Activated CD8-positive, alpha-beta memory T cell treated with anti-CD3 and anti-CD28 coated beads, Interleukin-2, amount 50 U/mL, for 24 hours (primary cell): ENCODE data around the gene RNF217.

Source experiments
- DNase-seq: peaks from one replicate; pipeline ENCODE4 v3.0.0-alpha.2; 2020; ENCODE audit errors: extremely low read depth

The RNF217 gene

DNA sequence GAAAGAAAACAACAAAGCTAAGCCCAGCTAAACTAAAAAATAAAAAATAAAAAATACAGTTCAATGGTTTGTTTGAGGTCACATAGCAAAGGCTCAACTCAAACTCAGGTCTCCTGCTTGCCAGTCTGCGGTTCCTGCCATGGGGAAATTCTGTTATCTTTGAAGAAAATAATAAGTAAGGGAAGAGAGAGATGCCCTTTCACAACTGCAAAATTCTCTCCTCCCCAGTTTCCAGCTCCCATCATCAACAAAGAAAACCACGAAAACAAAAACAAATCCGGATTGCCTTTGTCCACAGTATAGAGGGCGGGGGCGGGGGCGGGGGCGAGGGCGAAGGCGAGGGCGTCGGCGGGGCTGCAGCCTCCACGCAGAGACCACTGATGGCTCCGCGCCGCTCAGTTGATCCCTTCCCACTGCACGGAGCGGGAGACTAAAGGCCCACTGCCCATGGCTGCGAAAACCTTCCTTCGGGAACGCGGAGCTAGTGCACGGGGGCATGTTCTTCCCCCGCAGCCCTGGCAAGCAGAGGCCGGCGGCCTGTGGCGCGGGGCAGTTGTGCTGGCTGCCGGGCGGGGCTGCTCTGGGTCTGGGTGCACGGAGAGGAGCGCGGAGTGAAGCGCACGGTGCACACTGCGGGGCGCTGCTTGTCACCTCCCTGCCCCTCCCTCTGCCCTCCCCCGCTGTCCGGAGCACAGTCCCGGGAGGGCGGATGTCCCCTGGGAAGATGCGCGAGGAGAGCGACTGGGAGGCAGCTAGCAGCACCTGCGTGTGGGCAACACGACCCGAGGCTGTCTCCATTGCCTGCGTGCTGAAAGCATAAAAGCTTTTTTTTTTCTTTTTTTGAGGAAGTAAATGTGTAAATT lies 137.2 kb downstream of the RNF217 start:
- no peak for DNase-seq

DNA sequence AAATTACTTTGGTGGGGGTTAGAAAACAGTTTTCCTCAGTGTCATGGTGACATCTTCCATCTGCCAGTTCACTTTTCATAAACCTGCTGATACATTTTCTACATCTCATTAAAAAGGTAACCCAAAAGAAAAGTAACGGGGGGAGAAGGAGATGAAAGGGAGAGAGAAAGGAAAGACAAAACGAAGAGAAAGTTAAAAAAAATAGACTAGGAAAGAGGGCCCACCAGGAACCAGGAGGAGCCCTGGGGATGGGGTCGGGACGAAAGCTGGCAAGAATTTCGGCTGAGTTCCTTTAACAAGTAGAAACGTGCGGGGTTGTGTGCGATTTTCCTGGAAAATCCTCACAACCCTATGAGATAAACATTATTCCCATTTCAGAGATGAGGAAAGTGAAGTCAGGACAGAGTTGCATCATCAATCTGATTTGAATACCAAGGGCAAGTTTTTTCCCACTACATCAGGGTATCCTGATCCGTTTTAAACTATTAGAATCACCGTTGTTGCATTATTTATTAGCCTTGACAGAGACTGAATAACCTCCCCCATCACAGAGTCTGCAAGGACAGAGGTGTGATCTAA lies 137.9 kb downstream of the RNF217 start:
- DNase-seq, result no peak

DNA sequence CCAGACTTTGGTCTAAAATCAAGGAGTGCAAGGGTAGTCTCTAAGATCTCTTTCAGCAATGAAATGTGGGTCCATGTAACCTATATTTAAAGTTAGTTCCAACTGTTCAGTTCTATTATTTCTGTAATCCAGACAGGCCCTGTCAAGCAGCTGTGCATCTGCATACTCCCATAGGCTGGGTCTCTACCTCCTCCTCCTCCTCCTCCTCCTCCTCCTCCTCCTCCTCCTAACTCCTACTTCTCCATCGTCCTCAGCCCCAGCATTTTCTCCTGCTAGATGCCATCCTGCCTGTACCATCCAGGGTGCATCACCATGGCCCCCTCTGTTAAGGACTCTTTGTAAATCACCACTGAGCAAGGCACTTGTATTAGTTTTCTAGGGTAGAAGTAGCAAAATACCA lies 138.9 kb downstream of the RNF217 start:
- no peak for DNase-seq

DNA sequence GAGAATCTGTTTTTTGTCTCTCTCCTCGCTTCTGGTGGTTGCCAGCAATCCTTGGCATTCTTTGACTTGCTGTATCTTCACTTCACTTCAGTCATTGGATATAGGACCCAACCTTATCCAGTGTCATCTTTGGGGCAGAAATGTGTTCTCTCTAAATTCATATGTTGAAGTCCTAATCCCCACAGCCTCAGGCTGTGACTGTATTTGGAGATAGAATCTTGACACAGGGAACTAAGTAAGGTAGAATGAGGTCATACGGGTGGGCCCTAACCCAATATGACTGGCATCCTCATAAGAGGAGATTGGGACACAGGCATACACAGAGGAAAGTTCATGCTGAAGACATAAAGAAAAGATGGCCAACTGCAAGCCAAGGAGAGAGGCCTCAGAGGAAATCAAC lies 139.4 kb downstream of the RNF217 start:
- DNase-seq, result no peak

DNA sequence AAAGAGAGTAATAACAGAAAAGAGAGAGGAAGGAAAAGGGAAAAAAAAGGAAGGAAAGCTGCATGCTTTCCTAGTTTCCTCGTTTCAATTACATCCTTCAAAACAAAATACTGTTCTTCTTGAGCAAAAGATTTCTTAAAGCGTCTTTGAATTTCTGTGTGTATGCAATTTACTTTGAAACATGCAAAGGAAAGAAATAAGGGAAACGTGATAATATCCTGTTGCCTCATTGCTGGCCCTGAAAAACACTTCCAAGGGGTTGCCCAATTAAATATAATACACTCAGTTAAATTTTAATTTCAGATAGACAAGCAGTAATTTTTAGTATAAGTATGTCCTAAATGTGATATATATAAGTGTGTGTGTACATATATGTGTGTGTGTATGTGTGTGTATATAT lies 140.2 kb downstream of the RNF217 start:
- no peak for DNase-seq

DNA sequence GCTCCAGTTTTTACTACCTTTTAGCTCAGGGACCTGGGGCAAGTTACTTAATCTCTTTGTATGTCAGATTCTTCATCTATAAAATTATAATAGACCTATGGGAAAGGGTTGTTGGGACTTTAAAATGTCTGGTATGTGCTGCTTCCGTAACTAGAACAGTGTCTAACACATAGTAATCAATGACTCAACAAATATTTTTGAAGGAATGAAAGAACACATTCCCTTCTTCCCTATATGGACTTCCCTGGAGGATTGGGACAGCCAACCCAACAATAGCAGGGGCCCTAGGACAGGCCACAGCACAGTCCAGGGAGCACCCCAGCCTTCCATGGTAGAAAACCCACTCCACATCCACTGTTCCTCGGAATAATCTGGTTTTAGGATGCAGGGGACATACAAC lies 140.7 kb downstream of the RNF217 start:
- DNase-seq, result no peak

DNA sequence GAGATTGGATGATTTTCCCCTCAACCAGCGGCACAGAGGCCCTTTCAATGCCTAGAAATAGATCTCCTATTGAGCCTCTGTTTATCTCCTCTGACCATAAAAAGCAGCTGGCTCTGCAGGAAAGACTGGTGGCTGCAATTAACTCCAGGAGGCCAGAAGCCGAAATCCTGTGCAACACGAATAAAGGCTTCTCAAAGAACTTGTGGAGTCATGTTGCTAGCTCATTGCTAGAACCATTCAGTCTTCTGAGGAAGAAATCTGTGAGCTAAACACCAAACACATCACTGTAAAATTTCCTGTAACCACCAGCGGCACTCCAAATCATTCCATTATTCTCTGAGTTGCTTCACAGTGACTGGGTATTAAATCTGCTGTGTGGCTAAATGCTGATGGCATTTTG lies 142.2 kb downstream of the RNF217 start:
- DNase-seq, result no peak

DNA sequence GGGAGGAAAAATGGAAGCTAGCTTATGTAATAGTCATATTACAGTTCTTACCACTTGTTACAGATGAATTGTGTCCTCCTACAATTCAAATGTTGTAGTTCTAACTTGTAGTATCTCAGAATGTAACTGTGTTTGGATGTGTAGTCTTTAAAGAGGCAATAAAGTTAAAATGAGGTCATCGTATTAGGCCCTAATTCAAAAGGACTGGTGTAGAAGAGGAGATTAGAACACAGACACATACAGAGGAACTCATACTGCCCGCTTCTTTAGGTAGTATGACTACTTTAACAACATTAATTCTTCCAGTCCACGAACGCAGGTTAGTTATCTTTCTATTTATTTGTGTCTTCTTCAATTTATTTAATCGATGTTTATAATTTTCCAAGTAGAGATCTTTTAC lies 144.8 kb downstream of the RNF217 start:
- no peak for DNase-seq

DNA sequence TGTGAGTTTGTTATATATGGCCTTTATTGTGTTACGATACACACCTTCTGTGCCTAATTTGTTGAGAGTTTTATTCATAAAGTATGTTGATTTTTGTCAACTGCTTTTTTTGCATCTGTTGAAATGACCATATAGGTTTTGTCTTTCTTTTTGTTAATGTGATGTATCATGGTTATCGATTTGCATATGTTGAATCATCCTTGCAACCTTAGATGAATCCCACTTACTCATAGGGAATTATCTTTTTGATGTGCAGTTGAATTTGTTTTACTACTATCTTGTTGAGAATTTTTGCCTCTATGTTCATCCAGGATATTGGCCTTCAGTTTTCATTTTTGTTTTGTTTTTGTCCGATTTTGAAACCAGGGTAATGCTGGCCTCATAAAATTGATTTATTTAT lies 145.7 kb downstream of the RNF217 start:
- DNase-seq, result no peak

DNA sequence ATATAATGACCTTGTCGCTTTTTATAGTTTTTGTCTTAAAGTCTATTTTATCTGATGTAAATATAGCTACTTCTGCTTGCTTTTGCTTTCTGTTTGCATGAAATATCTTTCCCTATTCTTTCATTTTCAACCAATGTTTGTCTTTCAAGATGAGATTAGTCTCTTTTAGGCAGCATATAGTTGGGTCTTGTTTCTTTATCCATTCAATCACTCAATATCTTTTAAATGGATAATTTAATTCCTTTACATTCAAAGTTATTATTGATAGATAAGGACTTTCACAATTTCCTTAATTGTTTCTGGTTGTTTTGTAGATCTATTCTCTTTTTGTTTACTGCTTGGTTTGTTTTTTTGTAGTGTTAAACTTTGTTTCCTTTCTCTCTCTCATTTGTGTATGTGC lies 147.8 kb downstream of the RNF217 start:
- no peak for DNase-seq

DNA sequence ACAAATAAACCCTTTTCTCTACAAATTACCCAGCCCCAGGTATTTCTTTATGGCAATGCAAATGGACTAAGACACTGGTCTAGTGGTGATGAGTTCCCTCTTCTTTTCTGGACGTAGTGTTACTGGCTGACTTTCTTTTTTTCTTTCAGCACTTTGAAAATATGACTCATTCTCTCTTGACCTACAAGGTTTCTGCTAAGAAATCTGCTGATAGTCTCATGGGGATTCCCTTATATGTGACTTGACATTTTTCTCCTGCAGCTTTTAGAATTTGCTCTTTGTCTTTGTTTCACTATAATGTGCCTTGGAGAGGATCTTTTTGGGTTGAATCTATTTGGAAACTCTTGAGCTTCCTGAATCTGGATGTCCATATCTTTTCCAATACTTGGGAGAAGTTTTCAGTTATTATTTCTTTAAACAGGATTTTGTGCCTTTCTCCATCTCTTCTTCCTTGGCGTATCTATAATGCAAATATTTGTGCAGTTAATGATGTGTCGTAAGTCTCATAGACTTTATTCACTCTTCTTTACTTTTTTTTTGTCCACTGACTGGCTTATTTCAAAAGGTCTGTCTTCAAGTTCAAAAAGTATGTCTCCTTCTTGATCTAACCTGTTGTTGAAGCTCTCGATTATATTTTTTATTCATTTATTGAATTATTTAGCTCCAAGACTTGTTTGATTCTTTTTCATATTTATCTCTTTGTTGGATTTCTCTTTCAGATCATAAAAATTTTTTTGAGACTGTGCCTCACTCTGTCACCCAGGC lies 149.2 kb downstream of the RNF217 start:
- no peak for DNase-seq

DNA sequence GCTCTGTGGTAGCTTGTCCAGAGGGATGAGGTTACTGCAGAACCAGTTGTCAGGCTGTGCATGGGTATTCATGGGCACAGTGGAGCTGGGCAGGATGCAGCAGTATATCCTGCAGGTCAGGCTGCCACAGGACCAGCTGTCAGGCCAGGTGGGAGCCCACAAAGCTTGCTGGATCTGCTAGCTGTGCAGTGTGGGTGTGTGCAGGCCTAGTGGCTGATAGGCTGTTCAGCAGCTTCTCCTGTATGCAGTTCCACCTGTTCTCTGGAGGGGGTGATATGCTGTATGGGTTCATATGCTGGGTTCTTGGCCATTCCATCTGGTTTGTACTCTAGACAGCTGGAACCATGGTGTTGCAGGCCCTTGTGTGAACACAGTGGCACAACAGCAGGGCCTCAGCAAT lies 150.7 kb downstream of the RNF217 start:
- no peak for DNase-seq

DNA sequence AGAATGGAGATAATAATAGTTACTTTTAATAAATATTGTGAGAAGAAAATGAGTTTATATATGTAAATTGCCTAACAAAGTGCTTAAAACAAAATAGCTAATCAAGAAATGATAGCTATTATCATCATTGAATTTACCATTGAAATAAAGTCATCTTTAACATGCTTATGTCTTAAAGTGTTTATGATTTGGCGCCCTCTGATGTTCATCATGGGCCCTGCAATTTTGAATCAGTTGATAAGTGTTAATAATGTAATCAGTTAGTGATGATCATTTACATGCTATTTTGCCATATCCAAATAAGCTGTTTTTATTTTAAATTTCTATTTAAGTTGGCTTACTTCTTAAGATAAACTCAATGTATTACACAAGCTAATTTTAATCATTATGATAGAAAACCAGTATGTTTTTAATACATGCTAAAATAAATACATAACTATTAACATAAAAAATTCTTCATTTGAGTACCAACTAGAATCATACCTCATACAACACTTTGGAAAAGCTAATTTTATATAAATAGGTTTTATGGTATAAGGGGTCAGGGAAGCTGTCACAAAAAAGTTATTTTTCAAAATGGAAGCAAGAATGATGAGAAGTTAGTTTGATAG lies 152.1 kb downstream of the RNF217 start:
- no peak for DNase-seq

DNA sequence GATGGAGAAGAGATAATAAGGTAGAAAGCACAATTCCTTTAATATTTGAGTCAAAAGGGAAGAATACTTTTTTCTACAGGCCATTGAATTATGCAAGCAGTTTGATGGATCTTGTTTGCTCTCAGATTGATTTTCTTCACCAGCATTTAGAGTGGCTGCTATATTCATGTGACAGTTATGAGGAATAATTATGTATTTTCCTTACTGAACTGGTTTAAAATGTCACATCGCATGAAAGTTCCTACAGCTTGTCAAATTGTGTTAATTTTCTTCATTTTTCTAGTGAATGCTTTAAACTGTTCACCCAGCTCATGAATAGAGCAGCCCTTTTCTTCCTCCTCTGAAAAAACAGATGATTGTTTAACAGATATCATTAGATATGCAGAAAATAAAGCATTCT lies 153.9 kb downstream of the RNF217 start:
- no peak for DNase-seq

DNA sequence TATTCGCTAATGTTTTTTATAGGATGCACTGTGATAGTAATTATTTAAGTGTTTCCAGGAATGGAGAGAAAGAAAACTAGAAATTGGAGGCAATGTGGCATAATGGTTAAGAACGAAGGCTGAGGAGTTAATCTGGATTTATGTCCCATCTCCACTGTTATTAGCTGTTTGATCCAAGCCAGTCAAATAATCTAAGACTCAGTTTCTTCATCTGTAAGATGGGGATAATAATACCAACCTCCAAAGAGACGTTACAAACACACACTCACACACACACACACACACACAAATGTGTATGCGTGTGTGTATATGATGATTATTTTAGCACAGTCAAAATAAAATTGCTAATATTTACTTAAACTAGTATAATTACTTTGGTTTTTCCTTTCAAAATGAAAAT lies 154.5 kb downstream of the RNF217 start:
- DNase-seq, result no peak

DNA sequence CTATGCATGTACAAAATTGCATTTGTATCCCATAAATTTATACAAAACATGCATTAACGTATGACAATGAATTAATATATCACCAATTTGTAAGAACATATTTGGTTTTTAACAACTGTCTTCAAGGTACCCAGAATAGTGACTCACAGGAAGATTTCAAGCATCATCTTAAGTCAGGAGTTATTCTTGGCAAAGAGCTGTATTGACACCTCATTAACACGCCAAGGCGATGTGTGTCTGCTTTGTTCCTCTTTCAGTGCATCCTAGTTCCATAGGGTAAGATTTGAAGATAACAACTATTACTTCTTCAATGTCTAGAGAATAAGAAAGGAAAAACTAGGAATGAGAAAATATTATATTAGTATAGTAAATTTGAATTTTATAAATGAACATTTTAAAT lies 155.6 kb downstream of the RNF217 start:
- no peak for DNase-seq

DNA sequence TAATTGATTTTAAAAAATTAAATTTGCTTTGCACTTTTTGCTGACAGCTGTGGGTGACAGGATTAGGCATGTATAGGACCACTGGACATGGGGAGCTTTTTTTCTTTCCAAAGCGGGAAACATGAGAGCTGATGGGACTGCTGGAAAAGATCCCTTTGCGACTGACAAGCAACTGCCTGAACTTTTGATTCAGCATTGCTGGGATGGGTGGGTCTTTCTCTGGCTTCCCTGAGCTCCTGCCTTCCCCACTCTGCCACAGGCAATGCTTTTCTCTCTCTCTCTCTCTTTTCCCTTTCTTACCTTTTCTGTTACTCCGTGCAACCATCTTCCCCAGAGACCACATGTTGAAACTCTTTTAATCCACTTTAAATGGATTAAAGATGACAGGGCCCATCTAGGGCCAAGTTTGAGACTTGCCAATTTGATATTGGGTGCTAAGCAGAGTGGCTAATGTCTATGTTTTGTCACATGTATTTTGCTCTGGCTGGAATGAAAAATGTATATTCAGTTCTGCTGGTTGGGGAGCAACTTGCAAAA lies 157.9 kb downstream of the RNF217 start:
- DNase-seq, result no peak

DNA sequence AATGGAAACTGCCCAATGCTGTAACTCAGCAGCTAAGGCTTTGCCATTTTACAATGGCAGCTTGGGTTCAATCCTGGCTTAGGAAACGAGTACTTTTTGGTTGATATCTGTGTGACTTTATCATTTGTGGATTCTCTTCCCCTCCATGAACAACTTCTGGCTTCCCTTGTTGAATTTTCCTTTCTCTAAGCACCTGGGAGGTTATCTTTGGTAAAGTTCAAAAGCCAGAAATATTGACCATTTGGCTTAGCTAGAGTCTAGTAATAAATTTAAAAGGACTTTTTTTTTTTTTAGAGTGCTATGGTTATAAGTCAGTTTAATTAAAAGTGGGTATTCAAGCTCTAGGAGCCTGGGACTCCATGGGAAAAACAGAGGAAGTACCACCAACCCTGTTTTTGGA lies 159.7 kb downstream of the RNF217 start:
- no peak for DNase-seq

DNA sequence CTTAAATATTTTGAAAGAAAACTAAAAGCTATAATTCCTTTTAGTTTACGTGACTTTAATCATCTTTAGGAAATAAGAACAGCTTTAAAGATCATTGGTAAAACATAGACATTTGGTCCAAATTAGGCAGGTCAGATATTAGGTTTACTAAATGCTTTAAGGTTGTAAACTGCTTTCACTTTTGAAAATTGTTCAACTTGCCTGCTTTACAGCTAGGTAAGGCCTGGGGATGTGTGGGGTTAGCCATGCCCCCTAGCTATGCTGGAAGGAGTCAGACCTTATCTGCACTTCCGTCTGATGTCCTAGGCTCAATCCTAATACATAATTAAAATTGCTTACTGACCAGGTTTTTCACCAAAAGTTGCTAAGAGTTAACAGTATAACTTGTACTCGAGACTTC lies 160.8 kb downstream of the RNF217 start:
- DNase-seq, result no peak

DNA sequence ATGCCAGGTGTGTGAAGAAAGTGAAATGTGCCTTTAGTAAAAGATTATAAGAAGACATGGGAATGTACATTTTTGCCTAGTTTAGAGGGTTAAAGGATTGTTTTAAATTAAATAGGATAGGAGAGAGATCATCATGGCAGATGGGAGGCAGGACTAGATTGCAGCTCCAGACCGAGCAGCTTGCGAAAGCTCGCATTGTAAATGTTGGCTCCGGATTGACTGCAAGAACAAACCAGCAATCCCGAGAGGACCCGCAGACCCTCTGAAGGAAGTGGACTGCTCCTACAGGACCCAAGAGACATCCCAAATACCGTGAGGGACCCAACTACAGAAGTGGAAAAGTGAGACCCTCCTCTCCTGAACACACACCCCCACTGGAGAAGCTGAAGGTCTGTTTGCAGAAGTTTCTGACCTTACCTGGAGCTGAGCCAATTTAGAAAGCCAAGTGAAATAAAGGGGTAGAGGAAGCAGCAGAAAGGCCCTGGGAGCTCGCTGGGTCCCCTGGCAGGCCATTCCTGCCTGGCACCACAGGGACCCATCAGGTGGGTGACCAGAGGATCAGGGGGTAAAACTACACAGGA lies 161.3 kb downstream of the RNF217 start:
- no peak for DNase-seq

DNA sequence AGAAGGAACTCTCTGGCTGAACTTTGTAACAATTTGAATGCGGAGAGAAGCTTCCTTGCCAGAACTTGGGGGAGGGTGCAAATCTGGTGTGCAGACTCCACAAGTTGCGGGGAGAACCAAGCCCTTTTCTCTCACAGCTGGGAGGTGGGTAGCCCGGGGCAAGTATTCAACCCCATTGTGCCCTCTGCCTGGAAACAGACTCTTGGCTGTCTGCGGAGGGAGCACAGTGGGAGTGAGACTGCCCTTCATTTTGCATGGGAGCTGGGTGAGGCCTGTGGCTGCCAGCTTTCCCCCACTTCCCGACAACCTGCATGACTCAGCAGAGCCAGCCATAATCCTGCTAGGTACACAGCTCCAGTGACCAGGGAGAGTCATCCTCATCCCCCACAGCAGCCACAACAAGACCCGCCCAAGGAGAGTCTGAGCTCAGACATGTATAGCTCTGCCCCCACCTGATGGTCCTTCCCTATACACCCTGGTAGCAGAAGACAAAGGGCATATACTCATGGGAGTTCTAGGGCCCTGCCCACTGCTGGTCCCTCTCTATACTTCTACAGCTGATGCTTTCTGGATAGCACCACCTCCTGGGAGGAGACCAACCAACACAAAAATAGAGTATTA lies 161.9 kb downstream of the RNF217 start:
- no peak for DNase-seq
